Coronary artery (tissue), 2 donors: ENCODE measurements around the gene RAB3GAP2.

ENCODE experiments used
- DNase-seq: peaks from one replicate; pipeline ENCODE4 v3.0.0-alpha.2; 2017; ENCODE audit warnings: low spot score
- H3K27ac ChIP-seq, 2 donors: fragments of 200-600 bp; sonication (generic); one replicate each; pipeline ENCODE4 v1.5.1; 2016 to 2019
- H3K4me3 ChIP-seq: fragments of 200-600 bp; sonication (generic); 2 replicates; pipeline ENCODE4 v1.5.1; 2016; ENCODE audit warnings: mild to moderate bottlenecking, moderate library complexity
- CTCF ChIP-seq: fragments of 200-600 bp; sonication (generic); IDR thresholded peaks from one replicate; pipeline ENCODE4 v1.5.1; 2019; ENCODE audit warnings: antibody characterized with exemption

Gene RAB3GAP2

GRCh38 chr1:220290140-220290761 lies 18.0 kb upstream of the RAB3GAP2 start:
- DNase-seq, result no peak
- Histone ChIP-seq H3K4me3 (no peak overlapping the region), H3K27ac (no peak overlapping the region)
- no peak for TF ChIP-seq CTCF

- Histone ChIP-seq H3K27ac (no peak overlapping the region), H3K4me3 (no peak overlapping the region)
- DNase-seq, result no peak
- no peak for TF ChIP-seq CTCF
Measured at GRCh38 chr1:220287129-220287528, 14.9 kb upstream of the RAB3GAP2 start.

GRCh38 chr1:220283625-220284024 lies 11.4 kb upstream of the RAB3GAP2 start:
- Histone ChIP-seq H3K27ac (no peak overlapping the region), H3K4me3 (no peak overlapping the region)
- DNase-seq, result no peak
- no peak for TF ChIP-seq CTCF

- TF ChIP-seq CTCF, result no peak
- H3K4me3 ChIP-seq, result no peak overlapping the region
- H3K27ac ChIP-seq, result no peak overlapping the region
- no peak for DNase-seq
Measured at GRCh38 chr1:220281159-220281574, 8.9 kb upstream of the RAB3GAP2 start.

- DNase-seq, result no peak
- Histone ChIP-seq H3K4me3 (no peak overlapping the region), H3K27ac (no peak overlapping the region)
- TF ChIP-seq CTCF, result no peak
Measured at GRCh38 chr1:220280249-220280648, 8.0 kb upstream of the RAB3GAP2 start.

GRCh38 chr1:220278991-220279390 lies 6.7 kb upstream of the RAB3GAP2 start:
- H3K27ac ChIP-seq, result no peak overlapping the region
- no peak overlapping the region for H3K4me3 ChIP-seq
- DNase-seq, result no peak
- no peak for TF ChIP-seq CTCF

GRCh38 chr1:220275430-220275829 lies 3.2 kb upstream of the RAB3GAP2 start:
- no peak for TF ChIP-seq CTCF
- no peak overlapping the region for H3K27ac ChIP-seq
- no peak for DNase-seq
- no peak overlapping the region for H3K4me3 ChIP-seq
